HG03565 (cell line): ENCODE data around the gene FSCN2.
A peak's percentile ranks its signal among the peaks of the same experiment; 100 is the strongest.

Experiments used
- ATAC-seq: cut with Tn5 transposase; IDR thresholded peaks from one replicate; pipeline ENCODE4 v1.9.1; 2021; ENCODE audit warnings: mild to moderate bottlenecking, moderate library complexity; ENCODE audit not compliant: unreplicated experiment

FSCN2 gene

DNA sequence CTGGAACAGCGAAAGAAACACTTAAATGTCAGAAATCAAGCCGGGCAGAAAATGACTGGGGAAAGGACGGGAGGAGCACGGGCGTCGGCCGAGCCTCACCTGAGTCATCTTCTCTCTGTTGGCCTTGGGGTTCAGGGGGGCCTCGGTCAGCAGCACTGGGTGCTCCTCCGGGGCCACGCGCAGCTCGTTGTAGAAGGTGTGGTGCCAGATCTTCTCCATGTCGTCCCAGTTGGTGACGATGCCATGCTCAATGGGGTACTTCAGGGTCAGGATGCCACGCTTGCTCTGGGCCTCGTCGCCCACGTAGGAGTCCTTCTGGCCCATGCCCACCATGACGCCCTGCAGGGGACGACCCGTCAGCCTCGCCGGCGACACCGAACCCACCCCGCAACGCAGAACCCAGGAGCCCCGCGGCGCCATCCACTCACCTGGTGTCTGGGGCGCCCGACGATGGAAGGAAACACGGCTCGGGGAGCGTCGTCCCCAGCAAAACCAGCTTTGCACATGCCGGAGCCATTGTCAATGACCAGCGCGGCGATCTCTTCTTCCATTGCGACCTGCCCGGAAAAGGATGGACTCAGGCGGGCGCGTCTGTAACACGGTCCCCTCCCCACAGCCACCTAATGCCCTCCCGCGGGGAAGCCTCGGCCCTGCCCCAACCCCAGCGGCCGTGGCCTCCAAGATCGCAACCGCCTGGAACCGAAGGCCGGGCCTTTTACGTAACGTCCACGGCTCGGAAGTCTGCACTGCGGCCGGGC lies 16.2 kb upstream of the FSCN2 start:
- no peak for ATAC-seq

GRCh38 chr17:81512562-81513371 lies 15.4 kb upstream of the FSCN2 start, which contains the start of gene ACTG1:
Gene ACTG1, minus strand, starts transcription at chr17:81512799. Its CDS starts 445 bp downstream, at chr17:81512354.
- peak; percentile 38 for ATAC-seq

DNA sequence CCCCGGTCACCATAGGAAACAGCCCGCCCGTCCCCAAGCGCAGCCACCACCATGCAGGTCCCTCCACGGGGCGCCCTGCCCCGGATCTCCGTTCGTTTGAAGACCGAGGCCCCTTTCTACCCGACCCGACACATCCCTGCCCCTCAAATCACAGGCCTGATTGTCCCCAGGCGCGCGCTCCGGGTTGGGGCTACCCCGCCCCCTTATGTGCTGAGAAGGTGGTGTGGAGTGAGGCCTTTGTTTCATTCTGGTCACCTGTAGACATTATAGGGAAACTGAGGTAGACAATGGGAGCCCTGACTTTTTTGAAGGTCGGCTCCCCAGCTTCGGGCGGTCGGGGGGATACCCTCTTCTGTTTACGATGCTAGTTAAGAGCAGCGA lies 14.8 kb upstream of the FSCN2 start:
- no peak for ATAC-seq

DNA sequence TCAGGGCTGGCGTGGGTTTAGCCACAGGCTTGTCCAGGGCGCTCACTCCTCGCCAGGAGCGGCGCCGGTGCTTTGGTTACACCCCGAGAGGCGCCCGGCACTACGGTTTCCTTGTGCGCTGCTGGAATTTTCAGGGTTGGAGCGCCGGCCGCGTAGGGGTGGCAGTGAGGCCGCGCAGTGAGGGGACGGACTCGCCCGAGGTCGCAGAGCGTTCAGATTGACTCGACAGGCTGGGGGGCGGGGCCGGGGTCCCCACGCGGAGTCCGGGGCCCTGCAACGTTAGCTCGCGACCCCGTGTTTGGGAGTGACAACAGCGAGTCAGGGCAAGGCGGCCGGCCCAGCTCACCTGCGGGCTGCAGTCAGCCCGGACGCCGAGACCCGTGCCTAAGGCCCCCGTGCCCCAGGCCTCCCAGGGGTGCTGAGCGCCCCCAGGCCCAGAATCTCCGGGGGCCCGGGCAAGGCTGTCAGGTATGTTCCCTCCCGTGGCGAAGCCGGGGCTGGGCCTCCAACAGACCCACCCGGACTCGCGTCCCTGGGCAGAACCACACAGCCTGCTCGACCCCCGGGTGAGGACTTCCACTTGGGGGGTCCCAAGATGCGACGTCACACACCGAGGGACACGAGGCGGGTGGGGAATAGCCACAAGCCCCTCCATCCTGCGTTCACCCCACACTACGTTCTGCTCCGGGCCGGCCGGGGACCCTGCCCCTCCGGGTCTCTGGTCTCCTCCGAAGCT lies 14.3 kb upstream of the FSCN2 start:
- ATAC-seq: no peak

GRCh38 chr17:81514489-81514738 lies 13.8 kb upstream of the FSCN2 start:
- no peak for ATAC-seq

GRCh38 chr17:81514739-81515529 lies 13.2 kb upstream of the FSCN2 start:
- peak; percentile 17 for ATAC-seq

- no peak for ATAC-seq
Observed at GRCh38 chr17:81515530-81516041, 12.6 kb upstream of the FSCN2 start.

- ATAC-seq: no peak
Observed at GRCh38 chr17:81516439-81516838, 11.7 kb upstream of the FSCN2 start.

DNA sequence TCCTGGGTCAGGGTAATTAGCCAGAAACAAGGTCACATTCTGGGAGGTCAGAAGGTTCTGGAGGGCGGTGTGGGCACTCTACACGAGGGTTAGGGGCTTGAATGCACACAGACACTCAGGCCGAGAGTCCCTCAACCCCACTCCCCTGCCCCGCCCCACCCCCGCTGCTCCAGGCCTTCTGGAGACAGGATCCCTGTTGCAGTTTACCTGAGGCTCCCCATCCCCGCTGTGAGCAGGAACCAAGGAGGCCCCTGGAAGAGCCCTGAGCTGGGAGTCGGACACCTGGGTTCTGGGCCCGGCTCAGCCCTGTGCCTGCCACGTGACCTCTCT lies 11.2 kb upstream of the FSCN2 start:
- ATAC-seq: no peak

DNA sequence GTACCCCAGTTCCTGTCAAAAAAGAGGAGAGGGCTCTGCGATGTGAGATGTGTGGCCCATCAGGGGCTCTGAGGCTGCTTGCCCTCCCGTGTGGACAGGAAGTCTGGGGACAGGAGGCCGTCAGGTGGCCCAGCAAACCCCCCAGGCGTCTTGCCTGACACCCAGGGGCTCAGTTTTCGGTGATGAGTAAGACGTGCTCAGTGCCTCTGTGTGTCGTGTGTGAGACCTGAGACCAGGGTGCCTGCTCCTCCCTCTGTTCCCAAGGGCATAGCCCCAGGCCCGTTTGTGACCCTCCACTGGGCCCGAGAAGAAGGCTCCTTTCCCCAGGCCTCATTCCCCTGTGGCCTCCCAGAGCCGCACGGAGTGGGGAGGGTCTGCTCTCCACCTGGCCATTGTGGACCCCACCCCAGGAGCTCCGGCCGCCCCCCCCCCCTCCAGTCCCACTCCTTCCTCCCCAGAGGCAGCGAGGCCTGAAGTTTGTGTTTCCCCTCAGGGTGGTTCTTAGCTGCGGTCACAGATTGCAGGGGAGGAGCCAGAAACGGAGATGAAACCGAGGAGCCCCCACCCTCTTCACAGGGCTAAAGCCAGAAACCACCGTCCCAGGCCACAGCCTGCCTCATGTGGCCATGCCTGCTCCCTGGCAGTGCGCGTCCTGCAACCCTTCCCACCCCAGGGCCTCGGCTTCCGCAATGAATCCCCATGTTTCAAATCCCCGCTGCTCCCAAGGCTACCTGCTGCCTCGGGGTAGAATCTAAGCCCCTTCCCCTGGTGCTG lies 10.7 kb upstream of the FSCN2 start:
- ATAC-seq: no peak

- no peak for ATAC-seq
Observed at GRCh38 chr17:81518113-81518784, 9.9 kb upstream of the FSCN2 start.

DNA sequence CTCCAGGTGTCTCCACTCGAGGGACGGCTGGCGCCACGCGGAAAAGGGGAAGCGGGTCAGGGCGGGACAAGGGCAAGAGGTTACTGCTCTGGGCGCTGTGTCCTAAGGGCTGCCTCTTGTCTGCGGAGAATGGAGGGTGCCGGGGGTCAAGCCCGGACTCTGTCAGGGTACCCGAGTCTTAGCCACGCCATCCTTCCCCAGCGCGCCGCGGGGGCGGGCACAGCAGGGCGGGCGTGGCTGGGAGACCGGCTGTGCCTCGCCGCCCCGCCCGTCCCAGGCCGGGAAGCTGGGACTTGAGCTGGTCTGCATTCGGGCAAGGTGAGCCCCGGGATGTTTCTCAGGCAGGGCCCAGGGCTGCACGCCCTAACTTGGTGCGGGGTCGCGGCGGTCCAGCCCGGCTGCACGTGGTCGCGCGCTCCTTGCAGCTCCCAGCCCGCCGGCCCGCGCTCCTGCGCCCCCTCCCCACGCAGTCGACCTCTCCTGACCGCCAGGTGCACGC lies 9.3 kb upstream of the FSCN2 start:
- no peak for ATAC-seq

DNA sequence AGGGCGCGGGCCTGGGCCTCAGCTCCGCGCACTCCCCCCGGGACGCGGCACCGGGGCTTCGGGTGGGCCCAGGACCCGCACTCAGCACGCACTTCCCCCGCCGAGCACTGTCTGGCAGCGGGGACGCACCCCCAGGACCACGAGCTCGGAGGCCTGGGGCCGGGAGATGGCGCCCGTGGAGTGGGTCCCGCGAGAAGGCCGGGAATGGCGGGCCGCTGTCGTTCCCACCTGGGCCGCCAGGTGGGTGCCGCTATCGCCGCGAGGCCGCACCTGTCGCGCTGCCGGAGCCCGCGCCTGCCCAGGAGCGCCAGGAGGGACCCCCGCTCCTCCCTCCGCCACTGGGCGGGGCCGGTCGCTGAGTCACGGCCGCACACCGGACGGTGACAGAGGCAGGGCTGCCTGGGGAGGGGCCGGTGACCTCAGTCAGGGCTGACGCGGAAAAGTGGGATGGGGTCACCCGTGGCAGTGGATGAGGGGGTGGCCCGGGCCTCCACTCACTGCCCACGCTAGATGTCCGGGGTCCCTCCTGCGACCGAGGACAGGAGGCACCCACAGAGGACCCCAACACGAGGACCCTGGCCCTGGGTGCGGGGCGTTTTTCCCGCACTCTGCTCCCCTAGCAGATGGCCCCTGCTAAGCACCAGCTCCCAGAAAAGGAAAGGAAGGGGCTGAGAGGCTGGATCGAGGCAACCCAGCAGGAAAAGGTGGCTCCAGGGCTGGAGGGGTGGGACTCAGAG lies 8.7 kb upstream of the FSCN2 start:
- ATAC-seq: no peak

DNA sequence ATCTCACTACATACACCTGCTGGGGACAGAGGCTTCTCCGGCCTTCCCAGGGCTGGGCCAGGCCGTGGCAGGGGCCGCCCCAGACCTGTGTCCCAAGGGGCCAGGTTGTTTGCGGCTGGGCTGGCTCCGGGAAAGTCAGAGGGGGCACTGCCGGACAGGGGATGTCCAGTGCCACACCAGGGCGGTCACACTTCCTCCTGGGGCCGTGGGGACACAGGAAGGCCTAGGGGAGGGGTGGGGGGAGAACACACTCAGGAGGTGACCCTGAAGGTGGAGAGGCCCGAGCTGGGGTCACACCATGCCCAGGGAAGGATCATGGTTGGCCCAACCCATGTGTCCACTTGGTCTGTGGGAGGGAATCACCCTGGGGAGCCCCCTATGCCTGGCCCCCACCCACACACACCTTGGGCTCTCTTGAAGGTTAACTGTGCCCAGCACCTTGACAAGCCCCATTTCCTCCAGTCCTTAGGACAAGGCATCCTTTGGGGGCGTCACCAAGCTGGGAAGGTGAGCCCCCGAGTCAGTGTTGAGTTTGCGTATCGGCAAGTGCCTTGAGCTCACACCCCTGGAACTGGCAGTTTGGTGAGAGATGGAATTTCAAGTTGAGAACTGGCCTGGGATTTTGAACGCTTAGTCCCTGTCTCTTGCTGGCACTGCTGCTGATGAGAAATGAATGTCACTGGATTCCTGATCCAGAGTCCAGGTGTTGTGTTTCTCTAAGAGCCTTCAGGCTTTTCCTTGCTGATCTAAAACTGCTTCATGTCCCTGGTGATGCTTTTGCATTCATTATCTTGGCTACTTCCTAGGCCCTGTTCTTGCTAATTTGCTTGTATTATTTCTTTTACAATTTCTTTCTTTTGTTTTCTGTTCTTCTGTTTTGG lies 7.9 kb upstream of the FSCN2 start:
- no peak for ATAC-seq

DNA sequence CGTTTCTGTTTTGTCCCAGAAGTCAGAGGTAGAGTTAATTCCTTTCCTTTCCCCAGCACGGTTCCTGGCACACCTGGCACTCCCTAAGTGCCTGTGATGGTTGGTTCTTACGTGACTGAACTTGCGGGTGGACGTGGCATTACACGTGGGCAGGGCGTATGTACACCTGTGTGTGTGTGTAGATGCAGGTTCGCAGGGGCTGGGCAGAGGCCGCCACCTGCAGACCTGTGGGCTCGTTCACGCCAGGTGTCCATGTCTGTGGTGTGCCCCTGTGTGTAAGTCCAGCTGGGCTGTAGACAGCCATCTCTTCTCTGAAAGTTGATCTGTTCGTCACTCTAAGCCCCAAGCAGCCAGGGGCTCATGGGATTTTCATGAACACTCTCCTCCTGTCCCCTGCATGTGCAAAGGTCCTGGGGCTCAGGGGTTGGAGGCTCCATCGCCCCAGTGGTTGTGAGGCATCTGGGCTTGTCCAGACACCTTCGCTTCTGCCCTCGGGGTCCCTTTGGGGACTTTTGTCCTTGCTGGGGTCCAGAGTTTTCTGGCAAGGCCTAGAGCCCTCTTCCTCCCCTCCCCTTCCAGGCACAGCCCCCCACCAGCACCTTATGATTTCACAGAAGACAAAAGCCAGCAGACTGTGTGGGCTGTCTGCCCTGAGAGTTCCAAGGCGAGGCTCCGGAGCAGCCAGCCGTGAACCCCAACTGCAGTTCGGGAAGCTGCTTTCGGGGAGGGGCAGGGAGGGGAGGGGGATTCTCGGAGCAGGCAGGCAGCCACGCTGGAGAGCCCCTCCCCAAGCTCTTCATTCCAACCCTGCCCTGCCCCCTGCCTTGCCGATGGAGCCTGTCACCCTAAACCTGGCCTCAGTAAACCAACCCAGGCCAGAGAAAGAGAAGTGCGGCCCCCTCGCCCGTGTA lies 5.4 kb upstream of the FSCN2 start:
- no peak for ATAC-seq

- no peak for ATAC-seq
Observed at GRCh38 chr17:81523402-81524038, 4.7 kb upstream of the FSCN2 start.
